ENCODE data around the gene CWC25. TPM values are rescaled to one million over a fixed set of nuclear protein-coding genes. Genes with fewer than 3 reads are reported as not detected.

Gene CWC25
- total RNA-seq, 1 donor = 10.4 TPM

- TF ChIP-seq CTCF (IDR thresholded peaks at IDR 0.05; ENCODE audit: insufficient read depth, low read length) = no peak
- no peak for DNase-seq (ENCODE audit: low read depth)
- no peak overlapping the region for H3K4me3 ChIP-seq (ENCODE audit: low read depth, low read length)
Observed at GRCh38 chr17:38762231-38762630, 62.9 kb downstream of the CWC25 start.

- H3K4me3 ChIP-seq (ENCODE audit: low read depth, low read length) = no peak overlapping the region
- peak; percentile 21 for TF ChIP-seq CTCF (IDR thresholded peaks at IDR 0.05; ENCODE audit: insufficient read depth, low read length)
- DNase-seq (ENCODE audit: low read depth) = no peak
Observed at GRCh38 chr17:38761612-38762011, 63.5 kb downstream of the CWC25 start.

GRCh38 chr17:38753071-38753506, 72.0 kb downstream of the CWC25 start:
- no peak for DNase-seq (ENCODE audit: low read depth)
- peak overlapping the region; percentile 100 for H3K4me3 ChIP-seq (ENCODE audit: low read depth, low read length)
- no peak for TF ChIP-seq CTCF (IDR thresholded peaks at IDR 0.05; ENCODE audit: insufficient read depth, low read length)

GRCh38 chr17:38752308-38753070, 72.6 kb downstream of the CWC25 start, which contains the start of gene PSMB3:
Gene PSMB3, plus strand, starts transcription at chr17:38752741. Its CDS starts 86 bp downstream, at chr17:38752827.
- DNase-seq (ENCODE audit: low read depth) = peak; percentile 100
- no peak for TF ChIP-seq CTCF (IDR thresholded peaks at IDR 0.05; ENCODE audit: insufficient read depth, low read length)
- peak within 1 kb of the TSS; percentile 100 for H3K4me3 ChIP-seq (ENCODE audit: low read depth, low read length)

- TF ChIP-seq CTCF (IDR thresholded peaks at IDR 0.05; ENCODE audit: insufficient read depth, low read length) = no peak
- peak overlapping the region; percentile 100 for H3K4me3 ChIP-seq (ENCODE audit: low read depth, low read length)
- DNase-seq (ENCODE audit: low read depth) = peak; percentile 89
Observed at GRCh38 chr17:38751808-38752307, 73.3 kb downstream of the CWC25 start.

GRCh38 chr17:38751144-38751807, 73.8 kb downstream of the CWC25 start:
- no peak for TF ChIP-seq CTCF (IDR thresholded peaks at IDR 0.05; ENCODE audit: insufficient read depth, low read length)
- peak overlapping the region; percentile 54 for H3K4me3 ChIP-seq (ENCODE audit: low read depth, low read length)
- no peak for DNase-seq (ENCODE audit: low read depth)

Small RNA genes within 50 kb of the gene (small RNA-seq; reads per million reads assigned to genes)
- gene MIR4727 (not detected), gene RNU6-866P (not detected), gene SNORA21 (not detected), gene SNORA21B (not detected)

Other genes with a start within 250 kb of the CWC25 start
- gene SRCIN1, start 219.4 kb downstream of the CWC25 start, total RNA-seq (ENCODE audit: low replicate concordance) = not detected in 2 replicates
- 0.99 and 5.0 TPM in 2 replicates for gene EPOP, start 150.4 kb downstream of the CWC25 start, total RNA-seq (ENCODE audit: low replicate concordance)
- gene MLLT6, start 120.0 kb downstream of the CWC25 start, total RNA-seq (ENCODE audit: low replicate concordance) = 19.1 and 38.7 TPM in 2 replicates
- gene CISD3, start 95.0 kb downstream of the CWC25 start, total RNA-seq (ENCODE audit: low replicate concordance) = 3.4 and 6.5 TPM in 2 replicates
- 2.9 and 4.8 TPM in 2 replicates for gene PCGF2, start 77.0 kb downstream of the CWC25 start, total RNA-seq (ENCODE audit: low replicate concordance)
- gene PSMB3, start 72.6 kb downstream of the CWC25 start, total RNA-seq (ENCODE audit: low replicate concordance) = 78.7 and 293 TPM in 2 replicates
- 25.2 and 56.8 TPM in 2 replicates for gene PIP4K2B, start 25.8 kb downstream of the CWC25 start, total RNA-seq (ENCODE audit: low replicate concordance)
- 638 and 2,401 TPM in 2 replicates for gene RPL23, start 28.4 kb upstream of the CWC25 start, total RNA-seq (ENCODE audit: low replicate concordance)
- 65.6 and 174 TPM in 2 replicates for gene LASP1, start 44.7 kb upstream of the CWC25 start, total RNA-seq (ENCODE audit: low replicate concordance)
- gene FBXO47, start 142.1 kb upstream of the CWC25 start, total RNA-seq (ENCODE audit: low replicate concordance) = under 0.01 TPM in 1 of 2 replicates, not detected in the other

All from fibroblast of the aortic adventitia (primary cell).